Measurements from ENCODE around the gene DAD1.
"Not testable (repeated sequence)": the region's sequence is repeated elsewhere in the genome, so short reads cannot be mapped to it uniquely, and the experiment has no call there.

DNA sequence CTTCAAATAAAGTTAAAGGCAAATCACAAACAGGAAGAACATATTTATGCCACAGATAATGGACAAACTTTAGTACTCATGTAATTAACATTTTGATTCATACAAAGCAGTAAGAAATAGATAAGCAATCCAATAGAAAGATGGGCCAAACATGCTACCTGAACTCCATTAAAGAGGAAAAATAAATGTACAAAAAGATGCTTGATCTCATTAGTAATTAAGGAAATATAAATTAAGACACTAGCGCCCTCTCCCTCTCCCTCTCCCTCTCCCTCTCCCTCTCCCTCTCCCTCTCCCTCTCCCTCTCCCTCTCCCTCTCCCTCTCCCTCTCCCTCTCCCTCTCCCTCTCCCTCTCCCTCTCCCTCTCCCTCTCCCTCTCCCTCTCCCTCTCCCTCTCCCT lies 47.0 kb upstream of the DAD1 start:
- TF ChIP-seq, protein P1, sequence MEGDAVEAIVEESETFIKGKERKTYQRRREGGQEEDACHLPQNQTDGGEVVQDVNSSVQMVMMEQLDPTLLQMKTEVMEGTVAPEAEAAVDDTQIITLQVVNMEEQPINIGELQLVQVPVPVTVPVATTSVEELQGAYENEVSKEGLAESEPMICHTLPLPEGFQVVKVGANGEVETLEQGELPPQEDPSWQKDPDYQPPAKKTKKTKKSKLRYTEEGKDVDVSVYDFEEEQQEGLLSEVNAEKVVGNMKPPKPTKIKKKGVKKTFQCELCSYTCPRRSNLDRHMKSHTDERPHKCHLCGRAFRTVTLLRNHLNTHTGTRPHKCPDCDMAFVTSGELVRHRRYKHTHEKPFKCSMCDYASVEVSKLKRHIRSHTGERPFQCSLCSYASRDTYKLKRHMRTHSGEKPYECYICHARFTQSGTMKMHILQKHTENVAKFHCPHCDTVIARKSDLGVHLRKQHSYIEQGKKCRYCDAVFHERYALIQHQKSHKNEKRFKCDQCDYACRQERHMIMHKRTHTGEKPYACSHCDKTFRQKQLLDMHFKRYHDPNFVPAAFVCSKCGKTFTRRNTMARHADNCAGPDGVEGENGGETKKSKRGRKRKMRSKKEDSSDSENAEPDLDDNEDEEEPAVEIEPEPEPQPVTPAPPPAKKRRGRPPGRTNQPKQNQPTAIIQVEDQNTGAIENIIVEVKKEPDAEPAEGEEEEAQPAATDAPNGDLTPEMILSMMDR (conservative IDR thresholded peaks at IDR 0.05) = not testable (repeated sequence)
- not testable (repeated sequence) for TF ChIP-seq EZH2 (IDR thresholded peaks at IDR 0.05; ENCODE audit: low read depth)
